Panc1 (cell line): Measurements from ENCODE around the gene IL34. TPM values are rescaled to one million over a fixed set of nuclear protein-coding genes. Genes with fewer than 3 reads are reported as not detected.

Experiments
- ATAC-seq: fragments of 200-7000 bp; cut with Tn5 transposase; 2 replicates; pipeline ENCODE4 v1.9.1; 2020; ENCODE audit warnings: mild to moderate bottlenecking, moderate library complexity
- BruUV-seq: library from RNA; stranded (reverse); fragments of 400-500 nt; replicated peaks from 2 replicates; lab custom pipeline; 2021; lab: Mats Ljungman, UMichigan
- CTCF ChIA-PET: fragments of 300-600 bp; sonication (Branson Sonifier 250); formaldehyde crosslinking; loops from one replicate; lab custom pipeline; 2022; ENCODE audit warnings: antibody characterized with exemption; lab: Charles Lee
- POLR2A ChIA-PET: fragments of 300-600 bp; sonication (Branson Sonifier 250); formaldehyde crosslinking; loops from one replicate; lab custom pipeline; 2022; ENCODE audit warnings: antibody characterized with exemption; lab: Charles Lee
- DNase-seq: peaks from one replicate; pipeline ENCODE4 v3.0.0-alpha.2; 2010; ENCODE audit warnings: low read depth, low spot score
- H3K27ac ChIP-seq: 2 replicates; pipeline ENCODE4 v1.5.1; 2011; ENCODE audit warnings: mild to moderate bottlenecking, low read length, inconsistent platforms
- H3K27me3 ChIP-seq: fragments of 200-500 bp; sonication (Bioruptor generic); 2 replicates; pipeline ENCODE4 v1.6.0; 2014; ENCODE audit warnings: low read length, inconsistent platforms; ENCODE audit not compliant: control insufficient read depth, insufficient read depth
- H3K36me3 ChIP-seq: fragments of 200-500 bp; sonication (Bioruptor generic); 2 replicates; pipeline ENCODE4 v1.5.1; 2014; ENCODE audit warnings: inconsistent platforms, mild to moderate bottlenecking, low read length, moderate library complexity; ENCODE audit not compliant: control insufficient read depth, insufficient read depth
- H3K4me1 ChIP-seq: 2 replicates; pipeline ENCODE4 v1.5.1; 2011; ENCODE audit warnings: inconsistent platforms, mild to moderate bottlenecking, low read length, moderate library complexity; ENCODE audit not compliant: control insufficient read depth, insufficient read depth
- H3K4me3 ChIP-seq, 2 experiments: 2 replicates each; pipeline ENCODE4 v1.5.1; 2011 to 2012; ENCODE audit warnings: low read depth in 2 of 2, low read length in 2 of 2, mild to moderate bottlenecking in 2 of 2, inconsistent platforms in 1 of 2, moderate library complexity in 1 of 2
- H3K9me3 ChIP-seq: fragments of 200-500 bp; sonication (Bioruptor generic); 2 replicates; pipeline ENCODE4 v1.5.1; 2014; ENCODE audit warnings: low read depth, mild to moderate bottlenecking, inconsistent platforms, low read length, moderate library complexity; ENCODE audit not compliant: control insufficient read depth, insufficient read depth
- CTCF ChIP-seq: fragments of 450-650 bp; IDR thresholded peaks from 2 replicates; pipeline ENCODE4 v1.5.1; 2017; ENCODE audit warnings: mild to moderate bottlenecking
- POLR2AphosphoS5 ChIP-seq: IDR thresholded peaks from 2 replicates; pipeline ENCODE4 v1.6.1; 2012; ENCODE audit warnings: mild to moderate bottlenecking, low read depth, low read length, moderate library complexity
- REST ChIP-seq, 2 experiments: IDR thresholded peaks; 2 replicates each; pipeline ENCODE4 v1.6.1; 2011 to 2012; ENCODE audit warnings: low read depth in 2 of 2, control low read depth in 1 of 2, low read length in 1 of 2, mild to moderate bottlenecking in 1 of 2, moderate library complexity in 1 of 2; ENCODE audit not compliant: insufficient read depth in 1 of 2
- SIN3A ChIP-seq: IDR thresholded peaks from 2 replicates; pipeline ENCODE4 v1.6.1; 2012; ENCODE audit warnings: low read depth, mild to moderate bottlenecking, low read length, moderate library complexity, borderline replicate concordance; ENCODE audit not compliant: insufficient read depth
- TCF7L2 ChIP-seq: IDR thresholded peaks from 2 replicates; pipeline ENCODE4 v1.6.1; 2011; ENCODE audit warnings: mild to moderate bottlenecking, low read depth, low read length, inconsistent platforms
- in situ Hi-C: cut with HindIII; loops from 2 replicates; pipeline ENCODE4 v1.10.0; 2016; ENCODE audit warnings: low sequenced_read_pairs, low pct_unique_long_range_greater_than_20kb
- intact Hi-C: fragments of 100-400 bp; cut with micrococcal nuclease; formaldehyde crosslinking; loops from one replicate; pipeline ENCODE4 v1.10.0; 2022; ENCODE audit not compliant: unreplicated experiment
- total RNA-seq: library from RNA; stranded (reverse); gene quantifications from one replicate; pipeline ENCODE4 v1.2.1, GENCODE V29; 2021; ENCODE audit not compliant: unreplicated experiment

IL34 gene
- total RNA-seq, 1 experiment from 2014 or later: 5.8 TPM

GRCh38 chr16:70704586-70704985 lies 58.2 kb downstream of the IL34 start:
- H3K27ac ChIP-seq: no peak overlapping the region
- ChIA-PET CTCF (no interaction called here), POLR2A (no interaction called here)
- no peaks in the 10 kb centered on the region for H3K9me3 ChIP-seq
- no TSS peak for BruUV-seq
- H3K4me3 ChIP-seq: no peak overlapping the region
- ATAC-seq: no peak
- H3K27me3 ChIP-seq: no peaks in the 10 kb centered on the region
- H3K36me3 ChIP-seq: no peaks in the 10 kb centered on the region
- intact Hi-C loops (no loop called here), in situ Hi-C loops (no loop called here)
- DNase-seq: no peak
- peaks cover 14% of the 10 kb centered on the region for H3K4me1 ChIP-seq
- TF ChIP-seq REST (IDR thresholded peaks at IDR 0.05; ENCODE audit: insufficient read depth in 1 of 2, low read depth in 2 of 2, low read length in 1 of 2): no peak
- TF ChIP-seq TCF7L2: no peak
- TF ChIP-seq SIN3A: no peak
- no peak for TF ChIP-seq CTCF
- no peak for TF ChIP-seq POLR2AphosphoS5

GRCh38 chr16:70705056-70705455 lies 58.7 kb downstream of the IL34 start:
- ChIA-PET POLR2A (no interaction called here), CTCF (no interaction called here)
- intact Hi-C loops (no loop called here), in situ Hi-C loops (no loop called here)
- no peaks in the 10 kb centered on the region for H3K9me3 ChIP-seq
- no peak overlapping the region for H3K27ac ChIP-seq
- no peaks in the 10 kb centered on the region for H3K36me3 ChIP-seq
- H3K27me3 ChIP-seq: no peaks in the 10 kb centered on the region
- no TSS peak for BruUV-seq
- no peak overlapping the region for H3K4me3 ChIP-seq
- H3K4me1 ChIP-seq: peaks cover 14% of the 10 kb centered on the region
- no peak for DNase-seq
- TF ChIP-seq SIN3A: no peak
- no peak for TF ChIP-seq TCF7L2
- TF ChIP-seq POLR2AphosphoS5: no peak
- no peak for TF ChIP-seq REST (IDR thresholded peaks at IDR 0.05; ENCODE audit: insufficient read depth in 1 of 2, low read depth in 2 of 2, low read length in 1 of 2)
- no peak for TF ChIP-seq CTCF
- no peak for ATAC-seq
